ENCODE measurements around the gene ALDH16A1. TPM values are rescaled to one million over a fixed set of nuclear protein-coding genes. Genes with fewer than 3 reads are reported as not detected.

The ALDH16A1 gene
- total and polyA plus RNA-seq, 2 of the 8 experiments (the other 6 are each of a cell fraction or from before 2014, with no cell fraction given) = 30.5 to 34.3 TPM

- TF ChIP-seq CHD7 (IDR thresholded peaks at IDR 0.05; ENCODE audit: insufficient replicate concordance, low read length) = no peak
- no peak for TF ChIP-seq KDM5A (IDR thresholded peaks at IDR 0.05; ENCODE audit: low read length)
- TF ChIP-seq RXRA (IDR thresholded peaks at IDR 0.05; ENCODE audit: insufficient read depth, low read depth, low read length) = no peak
- no peak for TF ChIP-seq RNF2 (IDR thresholded peaks at IDR 0.05; ENCODE audit: borderline replicate concordance, low read depth, low read length, missing control alignments, poor library complexity, severe bottlenecking)
- no peak for TF ChIP-seq SP2 (IDR thresholded peaks at IDR 0.05; ENCODE audit: low read length)
- TF ChIP-seq MAX (IDR thresholded peaks at IDR 0.05) = no peak
- TF ChIP-seq BACH1 (IDR thresholded peaks at IDR 0.05; ENCODE audit: low read length) = no peak
- no peak for TF ChIP-seq NANOG (IDR thresholded peaks at IDR 0.05; ENCODE audit: insufficient read depth, low read depth, low read length, poor library complexity, severe bottlenecking)
- TF ChIP-seq E2F6 (IDR thresholded peaks at IDR 0.05) = no peak
Measured at GRCh38 chr19:49415102-49415809, 37.8 kb upstream of the ALDH16A1 start (continued).

Data from H1 (cell line).